OCI-LY1 (cell line): ENCODE results near the gene GRIK2.

Experiments
- H2AFZ ChIP-seq: fragments of 200-600 bp; sonication (generic), shearing (Covaris generic); 2 replicates; pipeline ENCODE4 v1.6.0; 2014; ENCODE audit warnings: antibody characterized with exemption, mild to moderate bottlenecking, low read length
- H3F3A ChIP-seq: fragments of 200-600 bp; sonication (generic), shearing (Covaris generic); 2 replicates; pipeline ENCODE4 v1.6.0; 2014; ENCODE audit warnings: mild to moderate bottlenecking, antibody characterized with exemption, low read length, moderate library complexity; ENCODE audit not compliant: insufficient read depth
- H3K27ac ChIP-seq: fragments of 200-600 bp; sonication (generic); 2 replicates; pipeline ENCODE4 v1.5.1; 2014; ENCODE audit warnings: low read length, mixed run types, mild to moderate bottlenecking, low read depth; ENCODE audit not compliant: poor library complexity, severe bottlenecking
- H3K27me3 ChIP-seq: fragments of 200-600 bp; sonication (generic); 2 replicates; pipeline ENCODE4 v1.6.0; 2014; ENCODE audit warnings: antibody characterized with exemption, mild to moderate bottlenecking, low read length, moderate library complexity; ENCODE audit not compliant: insufficient read depth
- H3K36me3 ChIP-seq: fragments of 200-600 bp; sonication (generic); 2 replicates; pipeline ENCODE4 v1.6.1; 2014; ENCODE audit warnings: mild to moderate bottlenecking, antibody characterized with exemption, low read length, moderate library complexity, mixed read lengths; ENCODE audit not compliant: insufficient read depth
- H3K4me1 ChIP-seq: fragments of 200-600 bp; sonication (generic); 2 replicates; pipeline ENCODE4 v1.5.1; 2014; ENCODE audit warnings: mild to moderate bottlenecking, low read length, moderate library complexity; ENCODE audit not compliant: insufficient read depth, severe bottlenecking
- H3K4me2 ChIP-seq: fragments of 200-600 bp; sonication (generic), shearing (Covaris generic); 2 replicates; pipeline ENCODE4 v1.6.1; 2014; ENCODE audit warnings: low read length
- H3K4me3 ChIP-seq: fragments of 200-600 bp; sonication (generic); 2 replicates; pipeline ENCODE4 v1.5.1; 2014; ENCODE audit warnings: low read length, low read depth, mild to moderate bottlenecking, mixed read lengths; ENCODE audit not compliant: poor library complexity, severe bottlenecking
- H3K79me2 ChIP-seq: fragments of 200-600 bp; shearing (Covaris generic); 2 replicates; pipeline ENCODE4 v1.6.1; 2016; ENCODE audit warnings: mixed run types, low read length, mixed read lengths; ENCODE audit not compliant: insufficient read depth
- H3K9ac ChIP-seq: fragments of 200-600 bp; sonication (generic), shearing (Covaris generic); 2 replicates; pipeline ENCODE4 v1.6.1; 2014; ENCODE audit warnings: mild to moderate bottlenecking, low read length, mixed read lengths
- H3K9me2 ChIP-seq: fragments of 200-600 bp; sonication (generic), shearing (Covaris generic); 2 replicates; pipeline ENCODE4 v1.6.1; 2014; ENCODE audit warnings: low read depth, mild to moderate bottlenecking, low read length, mixed read lengths
- H3K9me3 ChIP-seq: fragments of 200-600 bp; shearing (Covaris generic); 2 replicates; pipeline ENCODE4 v1.6.1; 2014; ENCODE audit warnings: low read length, mixed read lengths
- H4K20me1 ChIP-seq: fragments of 200-600 bp; sonication (generic), shearing (Covaris generic); 2 replicates; pipeline ENCODE4 v1.6.0; 2016; ENCODE audit warnings: mild to moderate bottlenecking, low read length; ENCODE audit not compliant: insufficient read depth
- EZH2 ChIP-seq: fragments of 200-600 bp; sonication (generic), shearing (Covaris generic); IDR thresholded peaks from 2 replicates; pipeline ENCODE4 v1.8.0; 2017; ENCODE audit warnings: borderline replicate concordance, mixed run types, mild to moderate bottlenecking, antibody characterized with exemption, low read length, moderate library complexity, mixed read lengths
- TF ChIP-seq, protein P1 (sequence below): fragments of 200-600 bp; sonication (generic), shearing (Covaris generic); IDR thresholded peaks from 2 replicates; pipeline ENCODE4 v1.5.1; 2017; ENCODE audit warnings: mild to moderate bottlenecking, antibody characterized with exemption, low read length, moderate library complexity, mixed read lengths

The GRIK2 gene

DNA sequence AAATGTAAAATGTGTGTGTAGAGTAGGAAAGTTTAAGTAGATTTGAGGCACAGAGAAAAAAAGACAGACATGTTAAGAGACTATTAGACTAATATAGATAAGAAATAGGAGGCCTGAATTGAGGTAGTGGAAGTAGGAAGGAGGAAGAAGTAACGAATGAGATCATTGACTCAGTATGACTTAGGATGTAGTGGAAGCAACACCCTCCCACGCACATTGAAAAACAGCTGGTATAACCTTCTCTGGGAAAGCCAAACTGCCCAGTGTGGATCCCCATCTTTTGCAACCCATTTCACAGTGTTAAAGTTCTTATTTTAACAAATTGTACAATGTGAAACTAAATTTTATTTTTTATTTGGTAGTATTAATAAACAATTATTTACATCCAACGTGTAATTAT lies 89.1 kb downstream of the GRIK2 start:
- Histone ChIP-seq H2AFZ (no peak overlapping the region), H3K9ac (no peak overlapping the region), H3K9me3 (no peaks in the 10 kb centered on the region), H3K27ac (no peak overlapping the region), H3K4me3 (no peak overlapping the region), H3K79me2 (no peaks in the 10 kb centered on the region), H3K9me2 (no peaks in the 10 kb centered on the region), H3F3A (no peaks in the 10 kb centered on the region), H3K27me3 (no peaks in the 10 kb centered on the region), H3K36me3 (no peaks in the 10 kb centered on the region), H3K4me2 (no peak overlapping the region), H3K4me1 (no peaks in the 10 kb centered on the region), H4K20me1 (no peaks in the 10 kb centered on the region)
- no peak for TF ChIP-seq EZH2
- TF ChIP-seq, protein P1, sequence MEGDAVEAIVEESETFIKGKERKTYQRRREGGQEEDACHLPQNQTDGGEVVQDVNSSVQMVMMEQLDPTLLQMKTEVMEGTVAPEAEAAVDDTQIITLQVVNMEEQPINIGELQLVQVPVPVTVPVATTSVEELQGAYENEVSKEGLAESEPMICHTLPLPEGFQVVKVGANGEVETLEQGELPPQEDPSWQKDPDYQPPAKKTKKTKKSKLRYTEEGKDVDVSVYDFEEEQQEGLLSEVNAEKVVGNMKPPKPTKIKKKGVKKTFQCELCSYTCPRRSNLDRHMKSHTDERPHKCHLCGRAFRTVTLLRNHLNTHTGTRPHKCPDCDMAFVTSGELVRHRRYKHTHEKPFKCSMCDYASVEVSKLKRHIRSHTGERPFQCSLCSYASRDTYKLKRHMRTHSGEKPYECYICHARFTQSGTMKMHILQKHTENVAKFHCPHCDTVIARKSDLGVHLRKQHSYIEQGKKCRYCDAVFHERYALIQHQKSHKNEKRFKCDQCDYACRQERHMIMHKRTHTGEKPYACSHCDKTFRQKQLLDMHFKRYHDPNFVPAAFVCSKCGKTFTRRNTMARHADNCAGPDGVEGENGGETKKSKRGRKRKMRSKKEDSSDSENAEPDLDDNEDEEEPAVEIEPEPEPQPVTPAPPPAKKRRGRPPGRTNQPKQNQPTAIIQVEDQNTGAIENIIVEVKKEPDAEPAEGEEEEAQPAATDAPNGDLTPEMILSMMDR: no peak

DNA sequence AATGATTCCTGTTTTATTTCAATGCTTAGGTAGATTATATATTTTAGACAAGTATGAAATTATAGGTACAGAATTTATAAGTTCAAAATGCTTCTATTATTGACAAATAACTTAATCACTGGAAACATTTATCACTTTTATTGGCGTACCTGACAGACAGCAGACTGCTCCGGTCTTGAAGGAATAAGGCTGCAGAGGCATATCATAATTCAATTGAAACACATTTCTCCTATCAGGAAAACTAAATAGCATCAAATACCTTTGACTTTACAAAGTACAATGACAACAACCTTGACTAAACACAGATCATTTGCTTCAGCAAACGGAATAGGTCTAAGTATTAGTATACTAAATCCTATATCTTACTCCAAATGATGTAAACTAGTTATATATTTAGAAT lies 91.3 kb downstream of the GRIK2 start:
- no peaks in the 10 kb centered on the region for H3K36me3 ChIP-seq
- no peaks in the 10 kb centered on the region for H3K79me2 ChIP-seq
- H3K4me3 ChIP-seq: no peak overlapping the region
- H3K4me2 ChIP-seq: no peak overlapping the region
- H3K4me1 ChIP-seq: no peaks in the 10 kb centered on the region
- H3K9me3 ChIP-seq: no peaks in the 10 kb centered on the region
- TF ChIP-seq, protein P1: no peak
- no peak for TF ChIP-seq EZH2
- H3F3A ChIP-seq: no peaks in the 10 kb centered on the region
- no peak overlapping the region for H2AFZ ChIP-seq
- H3K27ac ChIP-seq: no peak overlapping the region
- no peaks in the 10 kb centered on the region for H3K27me3 ChIP-seq
- no peaks in the 10 kb centered on the region for H4K20me1 ChIP-seq
- H3K9me2 ChIP-seq: no peaks in the 10 kb centered on the region
- H3K9ac ChIP-seq: no peak overlapping the region

DNA sequence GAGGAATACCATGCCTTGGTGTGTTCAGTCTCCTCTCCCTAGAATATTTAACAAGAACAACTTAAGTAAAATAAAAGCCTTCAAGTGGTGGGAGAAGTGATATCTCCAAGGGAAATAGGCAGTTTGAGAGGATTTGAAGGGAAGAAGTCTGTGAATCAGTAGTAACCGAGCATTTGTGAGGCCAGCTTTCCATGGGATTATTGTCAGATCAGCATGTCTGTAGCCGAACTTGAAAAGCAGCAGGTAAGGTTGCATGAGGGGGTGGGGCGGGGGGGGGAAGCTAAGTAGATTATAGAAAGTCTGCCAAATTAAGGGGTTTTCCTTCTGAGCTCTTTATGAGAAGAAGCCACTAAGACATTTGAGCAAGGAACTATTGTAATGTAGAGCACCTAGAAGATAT lies 92.6 kb downstream of the GRIK2 start:
- H3K9ac ChIP-seq: no peak overlapping the region
- no peaks in the 10 kb centered on the region for H3K36me3 ChIP-seq
- TF ChIP-seq, protein P1: no peak
- TF ChIP-seq EZH2: no peak
- H2AFZ ChIP-seq: no peak overlapping the region
- H4K20me1 ChIP-seq: no peaks in the 10 kb centered on the region
- H3K9me3 ChIP-seq: no peaks in the 10 kb centered on the region
- H3F3A ChIP-seq: no peaks in the 10 kb centered on the region
- no peak overlapping the region for H3K27ac ChIP-seq
- no peaks in the 10 kb centered on the region for H3K4me1 ChIP-seq
- no peak overlapping the region for H3K4me3 ChIP-seq
- H3K27me3 ChIP-seq: no peaks in the 10 kb centered on the region
- no peak overlapping the region for H3K4me2 ChIP-seq
- H3K79me2 ChIP-seq: no peaks in the 10 kb centered on the region
- no peaks in the 10 kb centered on the region for H3K9me2 ChIP-seq
